Measurements from ENCODE around the gene LRRC4. TPM values are rescaled to one million over a fixed set of nuclear protein-coding genes. Genes with fewer than 3 reads are reported as not detected.

The LRRC4 gene
- total RNA-seq, 1 donor from 2014 or later: 0.32 TPM

DNA sequence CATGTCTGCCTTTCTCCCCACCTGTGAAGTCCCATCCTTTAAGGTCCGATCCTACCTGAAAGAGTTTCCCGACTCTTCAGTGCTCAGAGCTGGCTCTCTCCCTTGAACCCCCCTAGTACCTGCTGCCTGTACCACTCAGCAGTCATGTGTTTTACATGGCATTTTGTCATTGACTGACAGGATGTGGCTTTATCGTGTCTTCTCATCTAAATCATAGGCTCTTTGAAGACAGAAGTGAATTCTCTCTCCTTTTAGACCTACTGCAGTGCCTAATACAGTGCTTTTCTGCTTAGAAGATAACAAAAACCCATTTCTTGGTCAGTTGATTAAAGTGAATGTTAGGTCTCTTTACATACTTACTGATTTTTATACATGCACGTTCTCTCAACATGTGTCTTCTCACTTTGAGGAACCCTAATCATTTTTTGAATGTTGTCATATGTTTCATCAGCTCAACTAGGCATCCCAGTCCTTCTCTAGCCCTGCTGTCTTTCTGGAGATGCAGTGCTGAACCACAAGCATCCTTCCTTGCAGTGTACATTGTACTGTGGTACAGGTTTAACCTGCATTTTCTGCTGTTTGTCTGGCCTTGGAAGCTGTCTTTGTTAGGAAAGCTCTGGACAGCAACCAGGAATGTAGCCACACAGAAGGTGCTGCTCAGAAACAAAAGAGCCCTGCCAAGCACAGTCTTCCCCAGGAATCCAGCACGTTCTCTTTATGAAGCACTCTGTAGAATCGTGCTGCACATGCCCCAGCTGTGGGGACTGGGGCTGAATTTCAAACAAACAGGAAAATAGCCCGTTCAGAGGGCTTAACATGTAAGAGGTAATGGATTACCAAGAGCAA lies 28.1 kb upstream of the LRRC4 start:
- Mint-ChIP-seq H3K36me3 (ENCODE audit: low read depth) (peaks cover 5% of the 10 kb centered on the region), H3K4me3 (ENCODE audit: unreplicated experiment) (no peak overlapping the region), H3K9me3 (ENCODE audit: low read depth) (no peaks in the 10 kb centered on the region), H3K4me1 (ENCODE audit: low read depth) (peaks cover 59% of the 10 kb centered on the region), H3K27me3 (ENCODE audit: low read depth) (no peaks in the 10 kb centered on the region), H3K27ac (ENCODE audit: unreplicated experiment) (peak overlapping the region; percentile 64)
- no peak for DNase-seq (ENCODE audit: low spot score)
- no peak for TF ChIP-seq CTCF (IDR thresholded peaks at IDR 0.05)

DNA sequence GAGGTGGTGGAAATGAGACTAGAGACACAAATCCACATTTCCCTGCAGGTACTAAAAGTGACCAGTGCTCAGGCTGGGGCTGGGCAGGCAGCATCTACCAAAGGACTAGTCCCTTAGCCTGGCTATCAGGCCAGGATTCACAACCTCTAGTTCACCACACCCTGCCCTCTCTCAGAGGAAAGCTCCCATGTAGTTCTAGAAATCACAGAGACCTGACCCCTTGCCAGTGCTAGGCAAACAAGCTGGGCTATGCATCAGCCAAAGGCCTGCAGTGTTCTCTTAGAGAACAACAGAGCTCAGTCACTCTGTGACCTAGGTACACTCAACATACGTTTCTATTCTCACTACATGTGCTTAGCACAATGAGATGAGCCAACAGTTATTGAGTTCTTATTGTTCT lies 26.7 kb upstream of the LRRC4 start:
- H3K9me3 Mint-ChIP-seq (ENCODE audit: low read depth): no peaks in the 10 kb centered on the region
- H3K4me1 Mint-ChIP-seq (ENCODE audit: low read depth): peaks cover 55% of the 10 kb centered on the region
- TF ChIP-seq CTCF (IDR thresholded peaks at IDR 0.05): no peak
- DNase-seq (ENCODE audit: low spot score): no peak
- peaks cover 2% of the 10 kb centered on the region for H3K36me3 Mint-ChIP-seq (ENCODE audit: low read depth)
- no peak overlapping the region for H3K4me3 Mint-ChIP-seq (ENCODE audit: unreplicated experiment)
- peak overlapping the region; percentile 91 for H3K27ac Mint-ChIP-seq (ENCODE audit: unreplicated experiment)
- no peaks in the 10 kb centered on the region for H3K27me3 Mint-ChIP-seq (ENCODE audit: low read depth)

GRCh38 chr7:128056901-128057300 lies 25.7 kb upstream of the LRRC4 start:
- DNase-seq (ENCODE audit: low spot score): no peak
- Mint-ChIP-seq H3K9me3 (ENCODE audit: low read depth) (no peaks in the 10 kb centered on the region), H3K27me3 (ENCODE audit: low read depth) (no peaks in the 10 kb centered on the region), H3K4me1 (ENCODE audit: low read depth) (peaks cover 61% of the 10 kb centered on the region), H3K36me3 (ENCODE audit: low read depth) (peaks cover 2% of the 10 kb centered on the region), H3K4me3 (ENCODE audit: unreplicated experiment) (peak overlapping the region; percentile 43), H3K27ac (ENCODE audit: unreplicated experiment) (peak overlapping the region; percentile 91)
- TF ChIP-seq CTCF (IDR thresholded peaks at IDR 0.05): no peak

GRCh38 chr7:128055637-128056036 lies 24.4 kb upstream of the LRRC4 start:
- Mint-ChIP-seq H3K27me3 (ENCODE audit: low read depth) (no peaks in the 10 kb centered on the region), H3K4me1 (ENCODE audit: low read depth) (peaks cover 59% of the 10 kb centered on the region), H3K27ac (ENCODE audit: unreplicated experiment) (peak overlapping the region; percentile 91), H3K36me3 (ENCODE audit: low read depth) (peaks cover 2% of the 10 kb centered on the region), H3K9me3 (ENCODE audit: low read depth) (no peaks in the 10 kb centered on the region), H3K4me3 (ENCODE audit: unreplicated experiment) (no peak overlapping the region)
- TF ChIP-seq CTCF (IDR thresholded peaks at IDR 0.05): no peak
- DNase-seq (ENCODE audit: low spot score): no peak

DNA sequence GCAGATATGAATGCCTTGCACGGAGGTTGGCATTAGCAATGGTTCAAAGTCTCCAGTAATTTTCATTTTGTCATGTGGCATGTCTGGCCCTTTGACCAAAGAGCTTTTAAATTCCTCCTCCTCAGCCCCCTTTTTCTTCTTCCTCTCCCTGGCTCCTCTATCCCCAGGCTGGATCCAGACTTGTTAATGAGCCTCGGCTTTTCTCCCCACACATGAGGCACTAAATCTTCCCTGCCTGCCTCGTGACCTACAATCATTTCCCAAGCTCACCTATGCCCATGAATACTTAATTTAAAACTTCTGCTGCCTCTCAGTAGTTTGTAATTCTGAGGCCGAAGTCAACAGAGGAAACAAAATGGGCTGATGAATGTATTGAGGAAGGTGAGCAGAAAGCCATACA lies 23.3 kb upstream of the LRRC4 start:
- no peak overlapping the region for H3K27ac Mint-ChIP-seq (ENCODE audit: unreplicated experiment)
- H3K4me3 Mint-ChIP-seq (ENCODE audit: unreplicated experiment): no peak overlapping the region
- TF ChIP-seq CTCF (IDR thresholded peaks at IDR 0.05): no peak
- H3K27me3 Mint-ChIP-seq (ENCODE audit: low read depth): no peaks in the 10 kb centered on the region
- no peaks in the 10 kb centered on the region for H3K9me3 Mint-ChIP-seq (ENCODE audit: low read depth)
- no peaks in the 10 kb centered on the region for H3K36me3 Mint-ChIP-seq (ENCODE audit: low read depth)
- peaks cover 56% of the 10 kb centered on the region for H3K4me1 Mint-ChIP-seq (ENCODE audit: low read depth)
- DNase-seq (ENCODE audit: low spot score): no peak
